SU-DHL-6 (cell line): ENCODE data around the gene ATP2B2.

Experiments
- CTCF ChIP-seq: fragments of 200-600 bp; sonication (generic); IDR thresholded peaks from one replicate; pipeline ENCODE4 v1.5.1; 2017; ENCODE audit warnings: antibody characterized with exemption, mild to moderate bottlenecking, low read length, moderate library complexity; ENCODE audit not compliant: insufficient read depth, poor library complexity, severe bottlenecking
- EZH2phosphoT487 ChIP-seq: fragments of 200-600 bp; sonication (generic), shearing (Covaris generic); conservative IDR thresholded peaks from 2 replicates; pipeline ENCODE4 v1.6.1; 2018; ENCODE audit warnings: mild to moderate bottlenecking, antibody characterized with exemption, low read length, moderate library complexity, mixed read lengths

- no peak for TF ChIP-seq EZH2phosphoT487
- no peak for TF ChIP-seq CTCF
Observed at GRCh38 chr3:10348404-10348721, 157.0 kb downstream of the ATP2B2 start.
